AG09319 (cell line): ENCODE measurements around the gene RASAL2.

Source experiments
- DNase-seq: peaks from one replicate; pipeline ENCODE4 v3.0.0-alpha.2; 2010; ENCODE audit warnings: low read depth; ENCODE audit errors: extremely low read depth
- TF ChIP-seq, protein P1 (sequence below): IDR thresholded peaks from 2 replicates; pipeline ENCODE4 v1.5.1; 2011; ENCODE audit warnings: low read depth, mild to moderate bottlenecking, inconsistent platforms, low read length, moderate library complexity

Gene RASAL2

GRCh38 chr1:178263341-178263740, 169.4 kb downstream of the RASAL2 start:
- DNase-seq, result no peak
- TF ChIP-seq, protein P1, sequence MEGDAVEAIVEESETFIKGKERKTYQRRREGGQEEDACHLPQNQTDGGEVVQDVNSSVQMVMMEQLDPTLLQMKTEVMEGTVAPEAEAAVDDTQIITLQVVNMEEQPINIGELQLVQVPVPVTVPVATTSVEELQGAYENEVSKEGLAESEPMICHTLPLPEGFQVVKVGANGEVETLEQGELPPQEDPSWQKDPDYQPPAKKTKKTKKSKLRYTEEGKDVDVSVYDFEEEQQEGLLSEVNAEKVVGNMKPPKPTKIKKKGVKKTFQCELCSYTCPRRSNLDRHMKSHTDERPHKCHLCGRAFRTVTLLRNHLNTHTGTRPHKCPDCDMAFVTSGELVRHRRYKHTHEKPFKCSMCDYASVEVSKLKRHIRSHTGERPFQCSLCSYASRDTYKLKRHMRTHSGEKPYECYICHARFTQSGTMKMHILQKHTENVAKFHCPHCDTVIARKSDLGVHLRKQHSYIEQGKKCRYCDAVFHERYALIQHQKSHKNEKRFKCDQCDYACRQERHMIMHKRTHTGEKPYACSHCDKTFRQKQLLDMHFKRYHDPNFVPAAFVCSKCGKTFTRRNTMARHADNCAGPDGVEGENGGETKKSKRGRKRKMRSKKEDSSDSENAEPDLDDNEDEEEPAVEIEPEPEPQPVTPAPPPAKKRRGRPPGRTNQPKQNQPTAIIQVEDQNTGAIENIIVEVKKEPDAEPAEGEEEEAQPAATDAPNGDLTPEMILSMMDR, result no peak

DNA sequence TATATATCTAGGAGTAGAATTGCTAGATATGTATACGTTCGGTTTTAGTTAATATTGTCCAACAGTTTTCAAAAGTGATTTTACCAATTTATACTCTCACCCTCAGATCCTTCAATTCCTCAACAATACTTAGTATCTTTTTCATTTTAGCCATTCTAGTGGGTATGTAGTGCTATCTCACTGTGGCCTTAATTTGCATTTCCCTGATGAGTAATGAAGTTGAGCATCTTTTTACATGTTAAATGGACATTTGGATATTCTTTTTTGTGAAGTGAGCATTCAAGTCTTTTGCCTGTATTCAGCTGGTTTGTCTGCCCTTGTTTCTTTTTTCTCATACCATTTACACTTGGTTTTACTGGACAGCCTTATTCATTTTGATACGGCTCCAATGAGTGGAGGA, 172.2 kb downstream of the RASAL2 start:
- TF ChIP-seq, protein P1, result no peak
- no peak for DNase-seq

DNA sequence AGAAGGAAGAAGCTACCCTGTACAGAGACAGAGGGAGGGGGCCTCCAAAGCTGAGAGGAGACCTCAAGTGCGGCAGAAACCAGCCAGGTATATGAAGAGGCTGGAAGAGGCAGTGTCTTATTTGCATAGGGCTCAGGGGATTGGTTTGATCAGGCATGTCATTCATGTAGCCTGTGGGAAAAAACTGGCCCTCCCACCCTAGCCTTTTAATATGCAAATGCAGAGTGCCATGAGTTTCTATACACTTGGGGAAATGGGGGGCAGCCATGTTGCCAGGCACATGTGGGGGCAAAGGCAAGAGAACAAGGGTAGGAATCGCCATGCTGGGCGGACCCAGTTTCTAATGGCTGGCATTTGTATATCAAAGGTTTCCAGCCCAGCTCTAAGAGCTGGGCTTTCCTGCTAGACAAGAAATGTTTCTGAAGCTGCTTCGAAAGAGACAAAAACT, 172.7 kb downstream of the RASAL2 start:
- TF ChIP-seq, protein P1, result no peak
- no peak for DNase-seq

DNA sequence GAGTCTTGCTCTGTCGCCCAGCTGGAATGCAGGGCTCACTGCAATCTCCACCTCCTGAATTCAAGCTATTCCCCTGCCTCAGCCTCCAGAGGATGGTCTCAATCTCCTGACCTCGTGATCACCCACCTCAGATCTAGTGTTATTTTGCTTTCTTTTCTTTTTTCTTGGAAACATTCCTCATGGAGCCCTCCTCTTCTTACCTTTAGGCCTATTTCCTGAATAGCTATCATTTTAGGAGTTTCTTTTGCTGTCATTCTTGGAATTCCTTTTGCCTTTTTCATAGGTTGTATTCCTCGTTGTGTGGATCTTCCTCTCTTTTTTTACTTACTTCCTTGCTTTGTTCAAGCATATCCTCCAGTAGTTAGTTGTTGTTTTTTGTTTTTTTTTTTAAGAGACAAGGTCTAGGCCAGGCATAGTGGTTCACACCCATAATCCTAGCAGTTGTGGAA, 173.8 kb downstream of the RASAL2 start:
- TF ChIP-seq, protein P1, result no peak
- DNase-seq, result no peak

DNA sequence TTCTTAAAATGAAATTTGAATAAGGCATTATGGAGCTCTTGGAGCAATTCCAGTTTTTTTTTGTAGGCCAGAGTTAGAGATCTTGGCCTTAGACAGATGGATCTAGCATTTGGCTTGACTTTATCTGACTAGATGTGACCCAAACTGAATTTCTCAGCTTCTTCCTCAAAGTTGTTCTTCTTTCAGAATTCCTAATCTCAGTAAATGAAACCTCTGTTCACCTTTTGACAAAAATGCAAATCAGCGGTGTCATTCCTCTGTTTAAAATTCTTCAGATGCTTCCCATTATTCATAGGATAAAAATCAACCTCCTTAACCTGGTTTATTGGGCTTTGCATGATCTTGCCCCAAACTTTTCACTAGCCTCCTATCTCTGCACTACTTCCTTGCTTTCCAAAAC, 177.6 kb downstream of the RASAL2 start:
- DNase-seq, result no peak
- TF ChIP-seq, protein P1, result no peak

GRCh38 chr1:178273707-178274410, 180.0 kb downstream of the RASAL2 start:
- DNase-seq, result no peak
- TF ChIP-seq, protein P1, result no peak

DNA sequence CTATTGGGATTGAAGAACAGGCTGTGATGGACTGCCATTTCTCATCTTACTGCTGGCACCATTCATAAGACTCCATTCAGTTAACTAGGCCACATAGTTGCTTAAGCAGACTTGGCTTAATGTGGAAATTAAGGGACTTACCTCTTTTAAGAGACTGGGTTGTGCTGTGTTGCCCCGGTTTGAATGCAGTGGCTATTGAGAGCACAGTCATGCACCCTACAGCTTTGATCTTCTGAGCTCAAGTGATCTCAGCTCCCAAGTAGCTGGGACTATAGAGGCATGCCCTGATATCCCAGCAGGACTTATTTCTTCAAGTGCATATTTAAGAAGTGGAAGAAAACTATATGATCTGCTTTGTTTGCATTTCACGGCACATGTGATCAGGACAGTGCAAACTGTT, 181.1 kb downstream of the RASAL2 start:
- no peak for DNase-seq
- TF ChIP-seq, protein P1, result no peak
